Stimulated activated CD4-positive, alpha-beta T cell treated with anti-CD3 and anti-CD28 coated beads, Interleukin-4, amount 100 ng/mL, for 1 hour (primary cell): ENCODE measurements around the gene UBXN10.
A peak's percentile ranks its signal among the peaks of the same experiment; 100 is the strongest.

ENCODE experiments used
- DNase-seq: peaks from one replicate; pipeline ENCODE4 v3.0.0-alpha.2; 2020

The UBXN10 gene

DNA sequence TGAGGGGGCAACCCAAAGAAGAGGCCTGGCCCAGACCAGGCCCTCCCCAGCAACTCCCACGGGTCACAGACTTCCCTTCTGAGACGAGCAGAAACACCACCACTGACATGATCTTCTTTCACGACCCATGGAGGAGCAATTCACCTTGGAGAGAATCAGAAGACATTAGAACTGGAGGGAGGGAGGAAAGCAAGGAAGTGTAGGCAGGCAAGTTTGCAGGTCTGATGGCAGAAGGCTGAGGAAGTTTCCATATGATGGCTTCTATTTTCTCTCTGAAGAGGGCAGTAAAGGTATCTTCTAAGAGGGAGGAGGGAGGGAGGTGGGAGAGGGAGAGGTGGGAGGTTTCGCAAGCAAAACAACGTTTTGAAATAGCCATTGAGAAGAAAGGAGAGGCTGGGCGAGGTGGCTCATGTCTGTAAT is 1.4 kb upstream of the UBXN10 start:
- no peak for DNase-seq

DNA sequence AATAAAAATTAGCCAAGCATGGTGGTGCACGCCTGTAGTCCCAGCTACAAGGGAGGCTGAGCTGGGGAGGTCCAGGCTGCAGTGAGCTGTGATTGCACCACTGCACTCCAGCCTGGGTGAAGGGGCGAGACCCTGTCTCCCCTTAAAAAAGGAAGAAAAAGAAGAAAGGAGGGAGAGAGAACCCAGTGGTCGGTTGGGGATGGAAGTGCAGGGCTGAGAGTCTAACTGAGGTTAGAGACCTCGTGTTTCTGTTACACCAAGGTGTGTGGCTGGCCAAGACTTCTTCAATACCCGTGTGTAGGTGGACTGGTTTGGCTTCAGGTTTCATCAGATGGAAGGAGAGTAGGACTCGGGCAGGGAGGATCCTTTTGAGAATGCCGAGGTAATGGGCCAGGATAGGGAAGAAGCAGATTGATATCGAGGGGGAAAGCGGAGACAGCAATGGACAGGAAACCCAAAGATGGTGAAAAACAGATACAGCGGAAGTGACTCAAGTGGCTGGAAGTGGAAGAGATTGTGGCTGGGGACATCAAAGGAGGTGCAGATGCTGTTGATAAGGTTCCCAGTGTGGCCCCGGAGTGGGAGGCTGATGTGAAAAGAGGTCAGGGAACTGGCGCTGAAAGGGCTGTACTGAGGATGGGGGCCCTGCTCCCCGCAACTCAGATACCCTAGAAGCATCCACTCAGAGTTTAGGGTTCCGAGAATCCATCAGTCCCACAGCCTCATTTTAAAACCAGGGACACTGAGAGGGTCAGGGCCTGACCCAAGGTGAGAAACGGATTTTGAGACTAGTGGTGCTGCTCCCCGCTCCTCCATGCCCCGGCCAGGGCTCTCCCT is 681 bp upstream of the UBXN10 start:
- peak; percentile 33 for DNase-seq

GRCh38 chr1:20187103-20187812 is 1.4 kb downstream of the UBXN10 start:
- DNase-seq = no peak

DNA sequence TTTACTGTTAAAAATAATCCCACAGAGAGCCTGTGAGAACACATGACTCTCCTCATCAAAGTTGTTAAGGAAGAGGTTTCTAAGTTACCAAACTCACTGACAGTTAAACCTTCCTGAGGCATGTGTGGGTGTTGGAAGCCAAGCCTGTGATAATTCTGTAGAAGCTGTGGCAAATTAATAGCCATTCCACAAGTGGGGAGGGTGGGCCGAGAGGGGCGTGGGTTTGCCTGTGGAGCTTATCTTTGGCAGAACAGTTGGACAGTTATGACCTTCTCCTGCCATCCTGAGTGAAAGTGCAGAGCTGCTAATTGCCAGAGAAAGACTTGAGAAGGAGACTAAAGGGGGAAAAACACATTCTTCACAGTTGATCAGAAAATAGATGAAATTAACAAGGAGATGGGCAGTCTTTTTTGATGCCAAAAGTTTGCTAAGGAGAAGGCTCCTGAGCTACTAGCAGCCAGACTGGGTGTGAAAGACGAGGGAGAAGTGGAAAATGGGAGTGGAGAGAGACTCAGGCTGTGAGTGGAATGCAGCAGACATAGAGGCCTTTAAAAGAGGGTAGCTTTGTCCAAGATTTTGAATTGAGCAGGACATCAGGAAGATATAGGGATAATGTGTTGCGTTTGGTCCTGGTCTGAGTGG is 2.0 kb downstream of the UBXN10 start:
- DNase-seq = no peak

- no peak for DNase-seq
Observed at GRCh38 chr1:20188455-20188817, 2.5 kb downstream of the UBXN10 start.

- DNase-seq = no peak
Observed at GRCh38 chr1:20189664-20190063, 3.8 kb downstream of the UBXN10 start.

- no peak for DNase-seq
Observed at GRCh38 chr1:20190256-20191160, 4.6 kb downstream of the UBXN10 start.

DNA sequence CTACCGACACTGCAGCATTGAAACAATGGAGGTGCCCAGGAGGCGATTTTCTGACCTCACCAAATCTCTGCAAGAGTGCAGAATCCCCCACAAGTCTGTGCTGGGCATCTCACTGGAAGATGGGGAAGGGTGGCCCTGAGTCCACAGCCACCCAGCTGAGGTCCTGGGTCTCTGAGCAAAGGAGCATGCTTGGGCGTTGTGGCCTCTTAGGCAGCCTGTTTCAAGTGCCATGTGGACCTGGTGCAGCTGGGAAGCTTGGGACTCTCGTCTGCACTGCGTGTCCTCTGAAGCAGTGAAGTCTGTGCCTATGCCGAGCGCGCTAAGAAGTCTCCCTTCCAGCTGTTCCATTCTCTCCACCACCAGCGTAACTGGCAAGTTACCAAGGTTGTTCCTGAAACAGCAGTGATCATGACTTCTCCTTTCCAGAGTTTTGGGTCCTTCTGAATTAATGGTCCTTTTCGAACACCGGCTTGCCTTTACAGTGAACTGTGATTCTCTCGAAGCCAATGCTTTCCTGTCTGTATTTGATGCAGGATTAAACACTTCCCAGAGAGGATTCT is 5.5 kb downstream of the UBXN10 start:
- no peak for DNase-seq

DNA sequence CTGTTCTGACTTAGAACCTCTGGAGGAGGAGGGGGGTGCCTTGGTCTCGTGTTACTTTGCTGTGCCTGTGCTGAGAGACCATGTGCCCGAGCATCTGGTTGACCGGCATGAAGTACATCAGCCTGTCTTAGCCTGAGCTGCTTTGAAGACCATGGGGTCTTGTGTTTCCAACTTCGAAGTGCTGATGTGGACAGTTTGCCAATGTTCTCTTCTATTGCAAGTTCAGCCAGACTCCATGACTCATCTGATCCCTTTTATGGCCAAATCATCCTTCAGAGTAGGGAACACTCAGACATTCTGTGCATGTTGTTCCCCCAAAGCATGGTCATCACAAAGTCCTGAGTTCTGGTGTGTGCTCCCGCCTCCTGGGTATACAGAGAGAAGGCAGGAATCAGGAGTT is 6.5 kb downstream of the UBXN10 start:
- no peak for DNase-seq

DNA sequence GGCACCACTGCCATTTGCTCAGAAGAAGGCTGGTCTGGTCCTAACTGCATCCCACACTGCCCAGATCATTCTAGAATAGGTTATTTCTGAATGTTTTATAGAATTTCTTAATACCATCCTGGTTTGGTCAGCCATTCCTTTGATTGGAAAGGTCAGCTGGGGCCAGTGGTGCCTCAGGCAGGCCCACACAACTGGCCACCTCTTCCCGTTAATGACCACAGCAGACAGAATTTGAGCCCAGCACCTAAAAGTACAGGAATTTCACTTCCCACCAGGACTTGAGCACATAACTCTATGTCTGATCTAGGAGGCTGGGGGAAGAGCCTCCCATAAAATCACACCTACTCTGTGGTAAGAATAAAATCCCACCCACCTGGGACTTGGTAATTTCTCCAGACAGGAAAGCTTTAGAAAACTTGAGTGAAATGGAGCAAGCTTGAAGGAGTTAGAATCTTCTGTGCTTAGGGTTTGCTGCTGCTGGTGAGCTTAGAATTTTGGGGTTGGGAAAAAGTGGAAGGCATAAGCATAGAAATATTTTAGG is 7.0 kb downstream of the UBXN10 start:
- no peak for DNase-seq

DNA sequence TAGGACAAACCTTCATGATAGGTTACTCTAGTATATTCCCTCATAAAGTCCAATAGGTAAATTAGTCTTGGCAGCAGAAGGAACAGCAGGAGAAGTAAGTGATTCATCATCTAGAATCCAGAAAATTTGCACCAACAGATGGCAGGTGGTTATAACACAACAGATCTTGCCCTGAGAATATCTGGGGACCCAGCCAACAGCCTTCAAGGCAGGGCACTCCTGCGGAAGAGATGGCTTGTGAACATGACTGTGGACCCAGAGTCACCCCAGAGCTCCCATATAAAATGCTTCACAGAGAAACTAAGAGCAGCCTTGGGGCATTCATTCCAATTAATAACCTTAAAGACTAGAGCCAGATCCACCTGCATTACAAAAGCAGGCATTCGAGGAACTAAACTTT is 8.3 kb downstream of the UBXN10 start:
- DNase-seq = no peak

GRCh38 chr1:20194757-20195461 is 9.0 kb downstream of the UBXN10 start:
- peak; percentile 81 for DNase-seq

- DNase-seq = no peak
Observed at GRCh38 chr1:20195462-20195780, 9.5 kb downstream of the UBXN10 start.

DNA sequence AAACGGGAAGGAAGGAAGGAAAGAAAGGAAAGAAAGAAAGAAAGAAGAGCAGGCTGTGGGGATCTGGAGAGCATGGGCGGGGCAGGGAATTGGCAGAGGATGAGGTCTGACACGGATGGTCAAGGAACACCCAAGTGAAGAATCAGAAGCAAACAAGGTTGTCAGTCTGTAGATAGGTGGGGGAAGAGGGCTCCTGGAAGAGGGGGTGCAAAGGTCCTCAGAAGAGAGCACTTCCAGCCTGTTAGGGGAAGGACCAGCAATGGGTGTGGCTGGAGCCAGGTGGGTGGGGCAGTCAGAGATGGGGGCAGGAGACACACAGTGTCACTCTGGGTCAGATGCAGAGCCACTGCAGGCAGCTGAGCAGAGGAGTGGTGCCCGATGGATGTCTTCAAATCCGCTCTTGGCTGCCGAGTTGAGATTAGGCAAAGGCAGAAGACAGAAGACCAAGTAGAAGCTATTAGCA is 11.5 kb downstream of the UBXN10 start:
- DNase-seq = no peak

DNA sequence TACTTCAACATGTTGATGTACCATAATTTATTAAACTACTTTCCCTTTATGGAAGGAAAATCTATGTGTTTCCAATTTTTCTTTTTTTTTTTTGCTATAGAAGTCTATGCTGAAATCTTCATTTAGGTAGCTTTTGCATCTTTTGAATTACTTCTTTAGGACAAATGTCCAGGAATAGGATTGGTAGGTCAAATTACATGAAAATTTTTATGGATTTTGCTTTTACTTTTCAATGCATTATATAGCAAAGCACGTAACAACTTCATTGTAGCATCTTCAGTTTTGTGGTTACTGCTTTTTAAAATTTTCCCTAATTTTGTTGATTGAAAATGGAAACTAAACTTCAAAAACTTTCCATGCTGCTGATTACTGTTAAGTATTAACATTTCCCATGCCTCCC is 12.4 kb downstream of the UBXN10 start:
- DNase-seq = no peak

DNA sequence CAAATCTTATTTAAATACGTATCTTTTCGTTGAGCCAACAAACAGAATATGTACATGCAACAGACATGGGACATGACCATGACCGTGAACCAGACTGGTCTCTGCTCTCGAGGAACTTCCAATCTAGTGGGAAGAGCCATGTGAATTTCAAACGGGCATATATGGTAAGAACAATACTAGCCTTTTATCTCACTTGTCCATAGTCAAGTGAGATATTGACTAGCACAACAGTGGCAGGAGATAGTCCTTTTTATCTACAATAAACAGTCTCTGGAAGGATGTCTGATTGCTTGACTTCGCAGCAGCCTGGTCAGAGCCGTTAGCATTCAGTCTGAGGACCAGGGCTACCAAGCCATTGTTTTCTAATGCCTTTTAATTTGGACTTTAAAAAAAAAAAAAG is 13.0 kb downstream of the UBXN10 start:
- DNase-seq = no peak

GRCh38 chr1:20199403-20199802 is 13.5 kb downstream of the UBXN10 start:
- DNase-seq = no peak

GRCh38 chr1:20199840-20200239 is 13.9 kb downstream of the UBXN10 start:
- DNase-seq = no peak

GRCh38 chr1:20200966-20201365 is 15.1 kb downstream of the UBXN10 start:
- no peak for DNase-seq

GRCh38 chr1:20202166-20202565 is 16.3 kb downstream of the UBXN10 start:
- DNase-seq = no peak

- no peak for DNase-seq
Observed at GRCh38 chr1:20207546-20207945, 21.6 kb downstream of the UBXN10 start.

DNA sequence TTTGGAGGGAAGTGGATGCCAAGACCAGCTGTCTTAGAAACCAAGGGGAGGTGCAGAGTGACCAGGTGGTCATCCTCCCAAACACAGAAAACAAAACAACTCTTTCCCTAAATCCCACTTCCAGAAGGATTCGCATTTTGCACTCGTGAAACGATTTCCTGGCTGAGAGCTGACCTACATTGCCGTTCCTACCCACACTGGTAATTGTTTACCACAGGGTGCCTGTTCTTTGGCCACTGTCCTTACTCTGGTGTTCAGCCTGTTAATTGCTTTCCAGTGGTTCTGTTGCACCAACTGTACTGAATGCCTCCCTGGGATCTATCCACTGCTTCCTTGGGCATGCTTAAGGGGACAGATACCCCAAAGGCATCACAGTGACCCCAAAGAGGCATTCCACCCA is 23.6 kb downstream of the UBXN10 start:
- DNase-seq = no peak
